Smooth muscle cell (in vitro differentiated cells): ENCODE data around the gene KIF26B. TPM values are rescaled to one million over a fixed set of nuclear protein-coding genes. Genes with fewer than 3 reads are reported as not detected.
"Not testable (repeated sequence)": the region's sequence is repeated elsewhere in the genome, so short reads cannot be mapped to it uniquely, and the experiment has no call there.

Experiments used
- DNase-seq: peaks from one replicate; lab custom pipeline; 2025; ENCODE audit not compliant: unreplicated experiment; lab: John Stamatoyannopoulos, UW
- H2AFZ ChIP-seq: fragments of 200-600 bp; sonication (generic); 2 replicates; pipeline ENCODE4 v1.6.0; 2016; ENCODE audit warnings: antibody characterized with exemption, low read depth, mild to moderate bottlenecking
- H3F3A ChIP-seq: fragments of 200-600 bp; sonication (generic); 2 replicates; pipeline ENCODE4 v1.6.0; 2017; ENCODE audit warnings: antibody characterized with exemption, low read depth
- H3K27ac ChIP-seq: fragments of 200-600 bp; sonication (generic); 2 replicates; pipeline ENCODE4 v1.5.1; 2016; ENCODE audit warnings: low read depth, mild to moderate bottlenecking
- H3K27me3 ChIP-seq: fragments of 200-600 bp; sonication (generic); 2 replicates; pipeline ENCODE4 v1.6.1; 2016; ENCODE audit warnings: low read depth, mild to moderate bottlenecking
- H3K36me3 ChIP-seq: fragments of 200-600 bp; sonication (generic); 2 replicates; pipeline ENCODE4 v1.5.1; 2016; ENCODE audit warnings: low read depth
- H3K4me1 ChIP-seq: fragments of 200-600 bp; sonication (generic); 2 replicates; pipeline ENCODE4 v1.5.1; 2016; ENCODE audit warnings: low read depth
- H3K4me2 ChIP-seq: fragments of 200-600 bp; sonication (generic); 2 replicates; pipeline ENCODE4 v1.6.0; 2016; ENCODE audit warnings: mild to moderate bottlenecking
- H3K4me3 ChIP-seq: fragments of 200-600 bp; sonication (generic); 2 replicates; pipeline ENCODE4 v1.5.1; 2016; ENCODE audit warnings: mild to moderate bottlenecking
- H3K79me2 ChIP-seq: fragments of 200-600 bp; sonication (generic); 2 replicates; pipeline ENCODE4 v1.6.0; 2016; ENCODE audit warnings: low read depth, mild to moderate bottlenecking
- H3K9ac ChIP-seq: fragments of 200-600 bp; sonication (generic); 2 replicates; pipeline ENCODE4 v1.6.0; 2016; ENCODE audit warnings: low read depth
- H3K9me3 ChIP-seq: fragments of 200-600 bp; sonication (generic); replicated peaks from 2 replicates; pipeline ENCODE4 v1.5.1; 2016; ENCODE audit warnings: low read depth
- H4K20me1 ChIP-seq: fragments of 200-600 bp; sonication (generic); 2 replicates; pipeline ENCODE4 v1.6.0; 2016; ENCODE audit warnings: low read depth
- CTCF ChIP-seq: fragments of 200-600 bp; sonication (generic); IDR thresholded peaks from 2 replicates; pipeline ENCODE4 v1.5.1; 2017; ENCODE audit warnings: borderline replicate concordance, mild to moderate bottlenecking, antibody characterized with exemption; ENCODE audit not compliant: insufficient read depth, poor library complexity, severe bottlenecking
- WGBS: methylation state at CpG from one replicate; pipeline ENCODE4 v1.1.7; 2016; ENCODE audit warnings: low lambda C conversion rate; 5-methylcytosine and 5-hydroxymethylcytosine counted together
- polyA plus RNA-seq: library from polyadenylated mRNA; unstranded; fragments of >200 nt; fragmentation: Nextera tagmentation; extraction: Ambion mirVana; gene quantifications from 2 replicates; pipeline ENCODE4 v1.2.1, GENCODE V29; 2016
- total RNA-seq: library from RNA; depleted of rRNA; stranded (reverse); fragments of >200 nt; gene quantifications from 2 replicates; pipeline ENCODE4 v1.2.3, GENCODE V29; 2014

The KIF26B gene
- total and polyA plus RNA-seq, 2 experiments from 2014 or later: 24.9 to 43.3 TPM

- H3K4me3 ChIP-seq: no peak overlapping the region
- no peak for TF ChIP-seq CTCF
- no peaks in the 10 kb centered on the region for H3K4me1 ChIP-seq
- no peaks in the 10 kb centered on the region for H3K36me3 ChIP-seq
- H3F3A ChIP-seq: no peaks in the 10 kb centered on the region
- no peak overlapping the region for H3K9ac ChIP-seq
- H3K4me2 ChIP-seq: no peak overlapping the region
- H3K9me3 ChIP-seq: no peaks in the 10 kb centered on the region
- no peaks in the 10 kb centered on the region for H3K27me3 ChIP-seq
- 77% methylated on average over 5 of the region's 5 CpGs for WGBS
- H4K20me1 ChIP-seq: no peaks in the 10 kb centered on the region
- H3K27ac ChIP-seq: no peak overlapping the region
- no peak overlapping the region for H2AFZ ChIP-seq
- no peak for DNase-seq
- no peaks in the 10 kb centered on the region for H3K79me2 ChIP-seq
Observed at GRCh38 chr1:245126530-245126929, 28.3 kb upstream of the KIF26B start.

GRCh38 chr1:245128381-245129101, 26.2 kb upstream of the KIF26B start:
- Histone ChIP-seq H3K79me2 (no peaks in the 10 kb centered on the region), H3K4me3 (no peak overlapping the region), H3K4me1 (no peaks in the 10 kb centered on the region), H3K9ac (no peak overlapping the region), H3F3A (no peaks in the 10 kb centered on the region), H3K4me2 (no peak overlapping the region), H4K20me1 (no peaks in the 10 kb centered on the region), H3K27me3 (no peaks in the 10 kb centered on the region), H3K36me3 (no peaks in the 10 kb centered on the region), H3K27ac (no peak overlapping the region), H2AFZ (no peak overlapping the region), H3K9me3 (no peaks in the 10 kb centered on the region)
- WGBS: 89% methylated on average over 20 of the region's 20 CpGs
- DNase-seq: no peak
- TF ChIP-seq CTCF: no peak

GRCh38 chr1:245129319-245130240, 25.2 kb upstream of the KIF26B start:
- H3K9me3 ChIP-seq: no peaks in the 10 kb centered on the region
- no peak overlapping the region for H3K4me3 ChIP-seq
- H3K27ac ChIP-seq: no peak overlapping the region
- no peak overlapping the region for H3K4me2 ChIP-seq
- no peaks in the 10 kb centered on the region for H4K20me1 ChIP-seq
- H3K36me3 ChIP-seq: no peaks in the 10 kb centered on the region
- no peaks in the 10 kb centered on the region for H3K4me1 ChIP-seq
- TF ChIP-seq CTCF: no peak
- no peaks in the 10 kb centered on the region for H3K79me2 ChIP-seq
- 84% methylated on average over 19 of the region's 19 CpGs for WGBS
- no peaks in the 10 kb centered on the region for H3K27me3 ChIP-seq
- DNase-seq: no peak
- H2AFZ ChIP-seq: no peak overlapping the region
- H3F3A ChIP-seq: no peaks in the 10 kb centered on the region
- no peak overlapping the region for H3K9ac ChIP-seq

GRCh38 chr1:245130281-245131025, 24.3 kb upstream of the KIF26B start:
- 81% methylated on average over 16 of the region's 16 CpGs for WGBS
- not testable (repeated sequence) for H3K36me3 ChIP-seq, H3K9me3 ChIP-seq, H3K4me2 ChIP-seq, H3K27ac ChIP-seq, DNase-seq, H3K4me3 ChIP-seq, H4K20me1 ChIP-seq, H3F3A ChIP-seq, H3K9ac ChIP-seq, H3K27me3 ChIP-seq, H2AFZ ChIP-seq, H3K79me2 ChIP-seq, H3K4me1 ChIP-seq
